ENCODE results near the gene KRT10.

Gene KRT10

DNA sequence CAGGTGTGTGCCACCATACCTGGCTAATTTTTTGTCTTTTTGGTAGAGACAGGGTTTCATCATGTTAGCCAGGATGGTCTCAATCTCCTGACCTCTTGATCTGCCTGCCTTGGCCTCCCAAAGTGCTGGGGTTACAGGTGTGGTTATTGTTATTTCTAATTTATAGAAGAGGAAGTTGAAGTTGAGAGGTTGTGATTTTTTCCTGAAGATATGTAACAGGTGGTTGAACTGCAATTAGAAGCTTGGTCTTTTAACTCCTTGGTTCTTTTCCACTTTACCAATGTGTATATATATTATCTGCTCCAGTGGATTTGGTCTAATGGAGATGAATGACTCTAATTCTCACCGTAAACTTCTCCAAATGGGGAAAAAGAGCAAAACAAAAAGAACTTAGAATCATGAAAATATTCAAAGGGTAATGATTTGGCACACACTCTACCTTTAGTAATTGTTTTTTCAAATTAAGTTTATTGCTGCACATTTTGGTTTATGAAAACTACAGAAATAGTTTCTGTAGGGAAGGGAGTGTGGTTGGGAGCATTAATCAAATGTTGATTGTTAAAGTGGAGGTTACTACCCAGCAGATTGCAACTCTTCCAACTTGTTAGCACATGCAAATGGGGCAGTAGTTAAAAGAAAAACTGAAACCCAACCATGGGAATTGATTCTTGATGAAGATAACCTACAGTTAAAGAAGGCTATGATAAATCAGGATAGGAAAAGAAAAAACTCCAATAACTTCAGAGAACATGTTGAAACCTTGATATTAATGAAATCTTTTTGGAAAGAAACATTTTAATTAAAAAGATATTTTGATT, 1.8 kb upstream of the KRT10 start:
- Histone ChIP-seq H3K4me2 (no peak overlapping the region), H4K20me1 (no peaks in the 10 kb centered on the region), H3K9me3 (replicated peaks in 1 of 11) (peaks cover 0 to 10% (median 0%) of the 10 kb centered on the region in 11 experiments; a peak in 8 of 22 replicates), H3K36me3 (peaks cover 0 to 15% (median 0%) of the 10 kb centered on the region in 11 experiments; a peak in 5 of 22 replicates), H3K4me3 (no peak overlapping the region), H3K27me3 (no peaks in the 10 kb centered on the region), H3K9ac (no peak overlapping the region), H3K27ac (no peak overlapping the region), H3K4me1 (peaks cover 0 to 14% (median 5%) of the 10 kb centered on the region in 10 experiments; a peak in 6 of 20 replicates)
- no peak for TF ChIP-seq Cebpa-rat (IDR thresholded peaks at IDR 0.05)

DNA sequence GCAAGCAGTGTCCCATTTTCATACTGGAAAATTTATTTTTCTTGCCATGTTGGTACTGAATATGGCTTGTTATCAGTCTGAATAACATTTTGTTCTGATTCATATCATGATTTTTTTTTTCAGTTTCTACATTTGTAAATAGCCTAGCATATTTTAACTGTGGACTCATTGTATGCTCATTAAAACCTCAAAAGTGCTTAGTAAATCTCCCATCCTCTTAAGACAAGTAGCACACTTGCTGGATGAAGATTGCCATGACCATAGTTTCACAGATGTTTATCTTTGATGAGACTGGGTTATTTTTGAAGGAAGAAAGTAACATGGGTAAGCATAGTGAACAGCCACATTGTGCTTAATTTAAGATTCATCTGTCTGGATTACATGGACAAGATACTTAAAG, 878 bp downstream of the KRT10 start:
- Histone ChIP-seq H3K4me3 (no peak overlapping the region), H3K4me1 (peaks cover 4 to 24% (median 9%) of the 10 kb centered on the region in 10 experiments; a peak in 12 of 20 replicates), H3K9ac (no peak overlapping the region), H3K27ac (no peak overlapping the region), H3K27me3 (no peaks in the 10 kb centered on the region), H3K4me2 (no peak overlapping the region), H3K9me3 (replicated peaks in 1 of 11) (peaks cover 0 to 19% (median 7%) of the 10 kb centered on the region in 11 experiments; a peak in 9 of 22 replicates), H4K20me1 (no peaks in the 10 kb centered on the region), H3K36me3 (peaks cover 9 to 22% (median 15%) of the 10 kb centered on the region in 11 experiments)
- no peak for TF ChIP-seq Cebpa-rat (IDR thresholded peaks at IDR 0.05)

DNA sequence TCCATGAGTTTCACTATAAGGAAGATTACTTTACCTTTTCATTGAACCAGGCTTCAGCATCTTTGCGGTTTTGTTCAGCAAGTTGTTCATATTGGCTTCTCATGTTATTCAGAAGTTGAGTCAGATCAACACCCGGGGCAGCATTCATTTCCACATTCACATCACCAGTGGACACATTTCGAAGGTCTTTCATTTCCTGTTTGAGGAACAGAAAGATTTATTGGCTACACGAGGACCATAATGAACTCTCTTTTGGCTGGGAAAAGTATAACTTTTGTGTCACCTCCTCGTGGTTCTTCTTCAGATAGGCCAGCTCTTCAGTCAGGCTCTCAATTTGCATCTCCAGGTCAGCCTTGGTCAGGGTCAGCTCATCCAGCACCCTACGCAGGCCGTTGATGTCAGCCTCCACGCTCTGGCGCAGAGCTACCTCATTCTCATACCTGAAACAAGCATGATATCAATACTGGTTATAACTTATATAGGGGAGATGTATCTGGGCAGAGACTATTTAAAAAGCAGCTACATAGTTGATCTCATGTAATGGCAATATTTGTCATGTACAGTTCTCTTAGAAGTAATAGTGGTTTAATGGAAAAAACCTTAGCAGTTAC, 2.1 kb downstream of the KRT10 start:
- no peak overlapping the region for H3K27ac ChIP-seq
- no peaks in the 10 kb centered on the region for H4K20me1 ChIP-seq
- no peak for TF ChIP-seq Cebpa-rat (IDR thresholded peaks at IDR 0.05)
- peaks cover 9 to 26% (median 17%) of the 10 kb centered on the region in 11 experiments for H3K36me3 ChIP-seq
- H3K4me2 ChIP-seq, result peak overlapping the region in 7 of 11 experiments; percentile 5 to 92 (median 73); a peak in 9 of 22 replicates
- peaks cover 4 to 24% (median 9%) of the 10 kb centered on the region in 10 experiments; a peak in 12 of 20 replicates for H3K4me1 ChIP-seq
- H3K27me3 ChIP-seq, result no peaks in the 10 kb centered on the region
- H3K9ac ChIP-seq, result no peak overlapping the region
- no peak overlapping the region for H3K4me3 ChIP-seq
- H3K9me3 ChIP-seq (replicated peaks in 1 of 11), result peaks cover 0 to 19% (median 7%) of the 10 kb centered on the region in 11 experiments; a peak in 9 of 22 replicates

DNA sequence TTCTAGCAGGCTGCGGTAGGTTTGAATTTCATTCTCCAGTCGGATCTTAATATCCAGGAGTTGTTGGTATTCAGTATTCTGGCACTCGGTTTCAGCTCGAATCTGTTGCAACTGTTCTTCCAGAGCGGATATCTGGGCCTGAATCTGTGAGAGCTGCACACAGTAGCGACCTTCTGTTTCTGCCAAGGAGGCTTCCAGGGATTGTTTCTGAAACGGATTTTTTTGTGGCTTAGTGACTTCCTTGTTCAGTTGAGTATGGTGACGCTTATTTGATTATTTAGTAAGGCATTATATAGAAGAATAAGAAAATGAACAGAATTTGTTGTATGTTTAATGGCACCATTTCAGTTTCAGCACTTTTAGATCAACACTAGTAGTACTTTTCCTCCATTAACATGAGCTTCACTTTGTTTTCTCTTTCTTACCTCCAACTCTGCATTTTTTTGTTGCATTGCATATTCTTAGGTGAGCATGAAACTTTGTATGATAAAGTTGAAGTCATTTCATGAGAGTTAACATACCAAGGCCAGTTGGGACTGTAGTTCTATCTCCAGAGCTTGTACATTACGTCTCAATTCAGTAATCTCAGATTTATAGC, 2.8 kb downstream of the KRT10 start:
- Histone ChIP-seq H4K20me1 (no peaks in the 10 kb centered on the region), H3K9me3 (replicated peaks in 1 of 11) (peaks cover 0 to 19% (median 7%) of the 10 kb centered on the region in 11 experiments; a peak in 11 of 22 replicates), H3K36me3 (peaks cover 9 to 26% (median 17%) of the 10 kb centered on the region in 11 experiments), H3K4me3 (peak overlapping the region; percentile 67 to 92 (median 77)), H3K27me3 (no peaks in the 10 kb centered on the region), H3K4me2 (peak overlapping the region; percentile 62 to 97 (median 73)), H3K9ac (peak overlapping the region in 10 of 11 experiments; percentile 83 to 95 (median 90); a peak in 15 of 22 replicates), H3K4me1 (peaks cover 4 to 24% (median 9%) of the 10 kb centered on the region in 10 experiments; a peak in 12 of 20 replicates), H3K27ac (peak overlapping the region; percentile 88 to 95 (median 93); a peak in 21 of 22 replicates)
- no peak for TF ChIP-seq Cebpa-rat (IDR thresholded peaks at IDR 0.05)

DNA sequence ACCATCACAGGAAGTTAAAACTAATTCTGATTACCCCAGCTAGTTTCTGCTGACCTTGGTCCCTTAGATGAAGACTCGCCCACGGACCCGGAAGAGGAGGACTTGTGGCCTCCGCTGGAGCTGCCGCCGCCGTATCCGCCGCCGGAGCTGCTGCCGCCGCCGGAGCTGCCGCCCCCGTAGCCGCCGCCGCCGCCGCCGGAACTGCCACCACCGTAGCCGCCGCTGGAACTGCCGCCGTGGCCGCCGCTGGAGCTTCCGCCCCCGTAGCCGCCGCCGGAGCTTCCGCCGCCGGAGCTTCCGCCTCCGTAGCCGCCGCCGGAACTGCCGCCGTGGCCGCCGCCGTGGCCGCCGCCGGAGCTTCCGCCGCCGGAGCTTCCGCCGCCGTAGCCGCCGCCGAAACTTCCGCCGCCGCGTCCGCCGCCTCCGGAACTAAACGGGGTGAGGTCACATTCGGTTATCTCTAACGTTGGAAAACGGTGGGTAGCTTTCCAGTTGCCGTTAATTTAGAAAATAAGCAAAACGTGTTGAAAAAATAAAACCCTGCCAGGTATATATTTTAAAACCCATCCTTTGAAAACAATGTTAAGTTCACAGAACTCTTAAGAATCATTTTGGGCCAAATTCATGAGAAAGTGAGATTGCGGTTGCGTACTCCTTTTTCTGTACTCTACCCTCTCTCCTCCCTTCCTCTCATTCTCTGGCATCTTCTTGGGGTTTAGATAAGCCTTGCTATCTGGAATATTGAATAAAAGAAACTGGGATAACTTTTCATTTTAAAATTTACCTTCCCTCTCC, 3.5 kb downstream of the KRT10 start:
- H3K4me2 ChIP-seq, result peak overlapping the region; percentile 73 to 97 (median 83)
- H3K27ac ChIP-seq, result peak overlapping the region; percentile 88 to 95 (median 93)
- peak overlapping the region; percentile 83 to 95 (median 90) for H3K9ac ChIP-seq
- peaks cover 0 to 19% (median 7%) of the 10 kb centered on the region in 11 experiments; a peak in 11 of 22 replicates for H3K9me3 ChIP-seq (replicated peaks in 1 of 11)
- H3K4me1 ChIP-seq, result peaks cover 4 to 24% (median 9%) of the 10 kb centered on the region in 10 experiments; a peak in 12 of 20 replicates
- peaks cover 9 to 26% (median 17%) of the 10 kb centered on the region in 11 experiments for H3K36me3 ChIP-seq
- peak overlapping the region; percentile 67 to 92 (median 77) for H3K4me3 ChIP-seq
- TF ChIP-seq Cebpa-rat (IDR thresholded peaks at IDR 0.05), result no peak
- no peaks in the 10 kb centered on the region for H4K20me1 ChIP-seq
- no peaks in the 10 kb centered on the region for H3K27me3 ChIP-seq

DNA sequence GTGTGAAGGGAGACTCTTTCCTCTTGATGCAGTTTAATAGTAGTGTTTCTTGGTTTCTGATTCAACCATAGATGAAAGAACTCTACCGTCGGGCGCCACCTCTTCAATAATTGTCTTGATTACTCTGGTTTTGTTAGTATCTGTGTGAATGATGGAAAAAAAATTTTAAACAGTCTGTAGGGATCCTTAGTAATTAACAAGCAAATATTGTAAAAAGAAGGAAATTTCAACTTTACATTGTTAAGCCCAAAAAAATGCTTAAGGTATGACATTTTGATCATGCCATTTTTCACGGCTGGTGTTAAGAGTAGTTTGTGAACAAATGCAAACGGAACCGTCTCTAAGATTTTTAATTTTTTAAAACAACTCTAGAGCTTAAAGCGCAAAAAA, 4.1 kb downstream of the KRT10 start:
- Histone ChIP-seq H3K9ac (peak overlapping the region; percentile 83 to 95 (median 90)), H3K4me1 (peaks cover 4 to 24% (median 9%) of the 10 kb centered on the region in 10 experiments; a peak in 12 of 20 replicates), H3K4me2 (peak overlapping the region; percentile 73 to 97 (median 86)), H3K27ac (peak overlapping the region; percentile 88 to 95 (median 93)), H4K20me1 (no peaks in the 10 kb centered on the region), H3K9me3 (replicated peaks in 1 of 11) (peaks cover 0 to 19% (median 7%) of the 10 kb centered on the region in 11 experiments; a peak in 11 of 22 replicates), H3K27me3 (no peaks in the 10 kb centered on the region), H3K36me3 (peaks cover 9 to 26% (median 17%) of the 10 kb centered on the region in 11 experiments), H3K4me3 (peak overlapping the region; percentile 67 to 92 (median 77))
- TF ChIP-seq Cebpa-rat (IDR thresholded peaks at IDR 0.05), result no peak

DNA sequence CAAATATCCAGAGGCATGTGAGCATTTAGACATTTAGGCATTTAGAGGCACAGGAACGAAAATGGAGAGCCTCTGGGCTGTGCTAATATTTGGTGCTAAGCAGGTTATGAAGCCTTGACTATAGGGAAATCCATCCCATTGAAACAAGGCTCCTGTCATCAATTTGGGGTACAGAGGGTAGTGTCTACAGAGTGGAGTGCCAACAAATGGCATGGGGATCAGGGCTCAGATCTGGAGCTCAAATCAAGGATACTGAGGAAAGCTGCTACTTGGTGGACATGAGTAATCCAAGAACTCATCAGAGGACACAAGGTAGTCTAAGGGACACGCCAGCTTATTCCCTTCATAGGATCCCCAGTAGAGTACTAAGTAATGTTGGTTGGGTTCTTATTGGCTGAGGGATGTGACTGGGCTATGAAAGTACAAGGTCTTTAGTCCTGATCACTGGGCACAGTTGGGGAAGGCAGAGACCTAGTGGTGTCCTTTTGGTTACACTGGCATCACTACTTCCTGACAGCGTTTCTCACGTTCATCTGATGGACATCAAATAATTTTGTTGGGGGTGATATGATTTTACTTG, 5.2 kb downstream of the KRT10 start:
- Histone ChIP-seq H3K9ac (no peak overlapping the region), H3K4me1 (peaks cover 4 to 24% (median 9%) of the 10 kb centered on the region in 10 experiments; a peak in 12 of 20 replicates), H4K20me1 (no peaks in the 10 kb centered on the region), H3K27ac (no peak overlapping the region), H3K9me3 (replicated peaks in 1 of 11) (peaks cover 0 to 19% (median 7%) of the 10 kb centered on the region in 11 experiments; a peak in 11 of 22 replicates), H3K4me2 (peak overlapping the region in 10 of 11 experiments; percentile 75 to 97 (median 87); a peak in 15 of 22 replicates), H3K36me3 (peaks cover 9 to 21% (median 17%) of the 10 kb centered on the region in 11 experiments), H3K27me3 (no peaks in the 10 kb centered on the region), H3K4me3 (peak overlapping the region in 3 of 10 experiments; percentile 67 to 92 (median 72); a peak in 4 of 20 replicates)
- no peak for TF ChIP-seq Cebpa-rat (IDR thresholded peaks at IDR 0.05)

Data from BLaER1 treated with 17β-estradiol and CSF1 and Interleukin-3, amounts not matched to agents 10 nM and 100 nM (cell line).